ENCODE data around the gene GLCE.

The GLCE gene

DNA sequence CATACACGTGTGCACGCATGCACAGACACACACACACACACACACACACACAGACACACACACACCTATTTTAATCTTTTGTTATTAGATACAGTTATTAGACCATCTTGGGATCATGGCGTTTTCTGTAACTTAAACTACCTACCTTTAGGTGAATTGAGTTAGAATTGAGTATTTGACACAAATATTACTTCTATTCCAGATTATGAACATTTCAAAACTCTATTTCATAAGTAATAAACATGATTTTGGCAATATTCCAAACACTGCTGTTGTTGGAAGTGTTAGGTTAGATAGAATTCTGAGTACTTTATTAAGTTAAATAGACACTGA, 65.6 kb downstream of the GLCE start:
- H3K4me3 Mint-ChIP-seq, result no peak overlapping the region
- H3K36me3 Mint-ChIP-seq (ENCODE audit: low read depth), result peaks cover 33% of the 10 kb centered on the region
- no peak overlapping the region for H3K27ac Mint-ChIP-seq
- no peaks in the 10 kb centered on the region for H3K27me3 Mint-ChIP-seq
- peaks cover 15% of the 10 kb centered on the region for H3K9me3 Mint-ChIP-seq
- no peaks in the 10 kb centered on the region for H3K4me1 Mint-ChIP-seq (ENCODE audit: low read depth)

DNA sequence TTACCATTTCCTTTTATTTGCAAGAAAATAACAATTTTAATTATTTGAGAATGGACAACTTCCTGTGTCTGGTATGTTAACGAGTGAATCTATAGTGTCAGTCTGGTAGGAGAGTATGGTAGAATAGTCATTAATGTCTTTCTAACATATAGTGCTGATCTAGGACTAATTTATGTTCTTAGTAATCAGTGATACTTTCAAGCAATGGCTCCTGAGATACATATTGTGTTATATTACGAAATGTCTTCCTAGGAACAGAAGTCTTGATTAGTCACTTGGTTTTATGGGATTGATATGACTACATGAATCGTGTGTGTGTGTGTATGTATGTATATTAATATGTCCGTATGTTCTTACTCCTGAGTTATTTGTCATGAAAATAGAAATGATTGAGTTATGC, 71.7 kb downstream of the GLCE start:
- Mint-ChIP-seq H3K27ac (no peak overlapping the region), H3K4me3 (no peak overlapping the region), H3K9me3 (no peaks in the 10 kb centered on the region), H3K36me3 (ENCODE audit: low read depth) (peaks cover 21% of the 10 kb centered on the region), H3K27me3 (no peaks in the 10 kb centered on the region), H3K4me1 (ENCODE audit: low read depth) (no peaks in the 10 kb centered on the region)

DNA sequence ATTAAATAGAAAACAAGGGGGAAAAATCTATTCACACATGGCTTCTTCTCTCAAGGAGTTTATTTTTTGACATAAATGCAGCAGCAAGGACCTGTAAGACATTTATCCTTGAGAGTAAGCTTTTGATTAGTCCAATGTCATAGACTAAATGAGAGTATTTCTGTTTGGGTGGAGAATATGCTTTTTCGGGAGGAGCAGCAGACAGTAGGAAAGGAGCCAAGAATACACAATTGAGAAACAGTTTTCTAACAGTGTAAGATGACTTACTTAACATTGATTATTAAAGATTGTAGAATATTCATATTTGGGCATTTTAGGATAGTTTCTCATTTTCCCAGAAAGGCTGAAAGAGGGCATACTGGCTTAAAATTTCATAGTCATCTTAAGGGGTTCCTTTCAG, 72.3 kb downstream of the GLCE start:
- Mint-ChIP-seq H3K27ac (no peak overlapping the region), H3K9me3 (no peaks in the 10 kb centered on the region), H3K27me3 (no peaks in the 10 kb centered on the region), H3K4me3 (no peak overlapping the region), H3K36me3 (ENCODE audit: low read depth) (peaks cover 21% of the 10 kb centered on the region), H3K4me1 (ENCODE audit: low read depth) (no peaks in the 10 kb centered on the region)

DNA sequence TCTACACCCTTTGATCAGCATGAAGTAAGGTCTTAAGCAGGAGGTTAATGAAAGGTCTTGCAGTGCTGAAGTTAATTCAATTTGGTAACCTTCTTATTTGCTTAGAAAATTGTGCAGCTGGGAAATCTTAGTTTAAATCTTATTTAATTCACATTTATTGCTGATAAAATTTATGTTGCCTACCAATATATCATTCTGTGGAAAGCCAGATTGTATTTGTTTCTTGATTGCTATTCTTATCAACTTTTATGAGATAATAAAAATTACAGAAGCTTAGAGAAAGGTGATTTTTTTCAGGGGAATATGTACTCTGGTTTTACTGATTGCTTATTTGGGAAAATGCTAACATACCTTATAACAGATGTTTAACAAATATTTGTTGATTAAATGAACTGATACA, 74.2 kb downstream of the GLCE start:
- H3K4me1 Mint-ChIP-seq (ENCODE audit: low read depth), result no peaks in the 10 kb centered on the region

DNA sequence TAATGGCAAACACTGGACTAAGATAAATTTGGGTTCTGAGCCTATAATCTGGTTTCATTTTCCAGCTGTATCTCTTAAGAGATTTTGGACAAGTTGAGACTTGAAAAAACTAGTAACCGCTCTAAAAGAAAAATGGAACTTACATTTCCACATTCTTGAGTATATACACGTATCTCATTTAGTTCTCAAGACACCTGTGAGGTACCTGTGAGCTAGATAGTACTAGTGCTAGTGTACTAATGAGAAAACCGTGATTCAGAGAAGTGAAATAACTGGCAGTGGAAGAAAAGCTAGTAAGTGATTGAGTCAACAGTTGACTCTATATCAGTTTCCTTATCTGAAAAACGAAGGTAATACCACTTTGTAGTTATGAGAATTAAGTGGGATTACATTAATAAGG, 76.1 kb downstream of the GLCE start:
- no peak overlapping the region for H3K27ac Mint-ChIP-seq
- no peaks in the 10 kb centered on the region for H3K27me3 Mint-ChIP-seq
- no peaks in the 10 kb centered on the region for H3K4me1 Mint-ChIP-seq (ENCODE audit: low read depth)
- H3K36me3 Mint-ChIP-seq (ENCODE audit: low read depth), result peaks cover 8% of the 10 kb centered on the region
- no peaks in the 10 kb centered on the region for H3K9me3 Mint-ChIP-seq
- no peak overlapping the region for H3K4me3 Mint-ChIP-seq

More for the DNA sequence above, 74.2 kb downstream of the GLCE start:
- Mint-ChIP-seq H3K27ac (no peak overlapping the region), H3K4me3 (no peak overlapping the region), H3K36me3 (ENCODE audit: low read depth) (peaks cover 8% of the 10 kb centered on the region), H3K9me3 (no peaks in the 10 kb centered on the region), H3K27me3 (no peaks in the 10 kb centered on the region)

DNA sequence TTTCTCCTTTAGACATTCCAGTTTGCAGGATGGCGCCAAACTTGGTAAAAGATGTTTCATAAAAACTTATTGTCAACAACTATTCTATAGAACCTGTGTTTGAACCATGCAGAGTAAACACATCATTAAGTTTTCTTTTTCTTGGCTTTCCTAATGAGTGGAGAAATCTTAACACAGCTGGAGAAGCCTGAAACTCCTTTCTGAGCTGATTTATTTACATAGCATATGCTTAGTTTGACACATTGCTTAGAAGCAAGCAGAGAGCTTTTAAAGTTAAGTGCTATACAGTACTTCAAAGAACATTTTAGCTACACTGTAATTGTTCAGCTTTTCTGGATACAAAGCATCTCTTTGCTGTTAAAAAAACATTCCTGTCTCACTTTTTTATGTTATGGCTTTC, 77.3 kb downstream of the GLCE start:
- Mint-ChIP-seq H3K36me3 (ENCODE audit: low read depth) (peaks cover 8% of the 10 kb centered on the region), H3K4me1 (ENCODE audit: low read depth) (no peaks in the 10 kb centered on the region), H3K9me3 (no peaks in the 10 kb centered on the region), H3K27ac (no peak overlapping the region), H3K27me3 (no peaks in the 10 kb centered on the region), H3K4me3 (no peak overlapping the region)

DNA sequence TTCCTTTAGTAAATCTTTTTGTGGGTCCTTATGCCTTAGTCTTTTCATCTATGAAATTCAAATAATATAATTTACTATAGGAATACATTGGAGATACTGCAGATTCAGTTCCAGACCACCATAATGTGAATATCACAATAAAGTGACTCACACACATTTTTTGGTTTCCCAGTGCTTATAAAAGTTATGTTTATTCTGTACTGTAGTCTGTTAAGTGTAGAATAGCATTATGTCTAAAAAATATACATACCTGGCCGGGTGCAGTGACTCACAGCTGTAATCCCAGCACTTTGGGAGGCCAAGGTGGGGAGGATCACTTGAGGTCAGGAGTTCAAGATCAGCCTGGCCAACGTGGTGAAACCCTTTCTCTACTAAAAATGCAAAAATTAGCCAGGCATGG, 84.4 kb downstream of the GLCE start:
- Mint-ChIP-seq H3K9me3 (no peaks in the 10 kb centered on the region), H3K4me3 (no peak overlapping the region), H3K4me1 (ENCODE audit: low read depth) (no peaks in the 10 kb centered on the region), H3K27me3 (no peaks in the 10 kb centered on the region), H3K27ac (no peak overlapping the region), H3K36me3 (ENCODE audit: low read depth) (no peaks in the 10 kb centered on the region)

DNA sequence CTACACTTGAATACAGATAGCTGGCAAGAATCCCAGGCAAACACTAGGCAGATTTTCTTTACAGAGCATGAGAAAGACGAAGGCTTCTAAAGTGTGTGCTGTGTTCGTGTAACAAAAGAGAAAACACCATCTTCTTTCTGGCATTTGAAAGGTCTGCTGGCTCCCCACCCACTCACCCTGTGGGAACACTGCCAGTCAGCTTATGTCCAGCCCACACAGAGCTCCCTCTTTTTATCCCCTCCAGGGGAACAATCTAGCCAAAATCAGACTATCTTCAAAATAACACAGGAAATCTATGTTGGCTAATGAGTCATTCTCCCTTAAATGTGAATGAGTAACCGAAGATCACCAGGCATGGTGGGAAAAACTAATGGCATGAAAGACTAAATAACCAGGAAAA, 92.7 kb downstream of the GLCE start:
- Mint-ChIP-seq H3K27me3 (no peaks in the 10 kb centered on the region), H3K9me3 (no peaks in the 10 kb centered on the region), H3K4me3 (no peak overlapping the region), H3K27ac (no peak overlapping the region), H3K36me3 (ENCODE audit: low read depth) (peaks cover 4% of the 10 kb centered on the region), H3K4me1 (ENCODE audit: low read depth) (peaks cover 4% of the 10 kb centered on the region)

DNA sequence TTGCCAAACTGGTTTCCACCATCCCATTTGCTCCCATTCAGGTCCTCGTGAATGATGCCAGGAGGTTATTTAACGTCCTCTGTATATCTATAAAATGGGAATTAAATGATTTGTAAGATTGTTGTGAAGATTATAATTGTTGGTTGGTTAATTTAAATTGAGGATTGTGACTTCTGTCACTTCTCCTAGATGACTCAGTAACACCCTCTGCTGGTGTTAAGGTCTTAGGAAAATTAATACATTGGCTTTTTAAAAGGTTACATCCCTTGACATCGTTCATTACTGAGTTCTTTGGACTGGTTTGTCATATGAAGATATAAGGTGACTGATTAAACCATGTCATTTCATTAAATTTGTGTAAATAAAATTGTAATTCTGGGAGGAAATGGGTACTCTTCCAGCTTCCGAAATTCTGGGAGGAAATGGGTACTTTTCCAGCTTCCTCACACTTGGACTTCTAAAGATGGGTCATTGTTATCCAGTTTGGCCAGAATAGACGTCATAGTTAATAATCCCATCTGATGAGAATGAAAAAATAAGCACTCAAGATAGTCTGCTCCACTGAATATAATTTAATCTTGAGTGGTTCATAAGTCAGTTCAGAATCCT, 105.0 kb downstream of the GLCE start:
- Mint-ChIP-seq H3K36me3 (ENCODE audit: low read depth) (no peaks in the 10 kb centered on the region), H3K27ac (no peak overlapping the region), H3K4me1 (ENCODE audit: low read depth) (no peaks in the 10 kb centered on the region), H3K27me3 (no peaks in the 10 kb centered on the region), H3K9me3 (no peaks in the 10 kb centered on the region), H3K4me3 (no peak overlapping the region)

DNA sequence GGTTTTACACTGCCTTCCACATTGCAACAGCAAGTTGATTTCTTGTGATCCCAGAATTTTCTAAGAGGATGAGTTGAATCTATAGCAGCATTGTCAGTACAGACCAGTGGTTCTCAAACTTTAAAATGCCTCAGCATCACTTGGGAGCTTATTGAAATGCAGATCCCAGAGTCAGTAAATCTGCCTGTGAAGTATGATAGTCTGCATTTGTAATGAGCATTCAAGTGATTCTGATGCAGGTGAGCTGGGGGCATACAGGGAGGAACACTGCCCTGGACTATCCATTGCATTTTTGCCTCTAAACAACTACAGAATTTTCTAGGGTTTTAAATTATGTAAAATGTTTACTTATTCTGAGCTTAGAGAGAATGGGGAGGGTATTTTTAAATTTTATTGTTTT, 110.8 kb downstream of the GLCE start:
- H3K4me1 Mint-ChIP-seq (ENCODE audit: low read depth), result no peaks in the 10 kb centered on the region
- H3K36me3 Mint-ChIP-seq (ENCODE audit: low read depth), result no peaks in the 10 kb centered on the region
- no peak overlapping the region for H3K27ac Mint-ChIP-seq
- no peaks in the 10 kb centered on the region for H3K27me3 Mint-ChIP-seq
- H3K9me3 Mint-ChIP-seq, result no peaks in the 10 kb centered on the region
- no peak overlapping the region for H3K4me3 Mint-ChIP-seq

DNA sequence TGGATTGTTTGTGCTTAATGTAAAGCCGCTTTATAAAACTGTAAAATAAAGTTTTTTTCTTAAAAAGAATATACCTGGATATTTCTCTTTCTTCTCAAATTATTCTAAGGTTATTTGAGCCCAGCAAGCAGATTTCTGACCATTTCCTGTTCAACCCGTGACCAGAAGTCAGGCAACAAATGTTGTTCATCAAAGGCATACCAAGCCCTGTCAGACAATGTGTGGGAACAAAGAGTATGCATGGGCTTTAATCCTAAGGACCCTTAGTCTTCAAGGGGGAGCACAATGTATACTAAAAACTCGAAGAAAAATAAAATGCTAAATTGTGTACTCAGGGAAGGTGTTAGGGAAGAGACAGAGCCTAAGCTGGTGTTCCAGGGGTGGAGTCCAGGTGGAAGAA, 111.7 kb downstream of the GLCE start:
- no peak overlapping the region for H3K27ac Mint-ChIP-seq
- H3K36me3 Mint-ChIP-seq (ENCODE audit: low read depth), result no peaks in the 10 kb centered on the region
- H3K4me3 Mint-ChIP-seq, result no peak overlapping the region
- H3K27me3 Mint-ChIP-seq, result no peaks in the 10 kb centered on the region
- H3K4me1 Mint-ChIP-seq (ENCODE audit: low read depth), result no peaks in the 10 kb centered on the region
- no peaks in the 10 kb centered on the region for H3K9me3 Mint-ChIP-seq

DNA sequence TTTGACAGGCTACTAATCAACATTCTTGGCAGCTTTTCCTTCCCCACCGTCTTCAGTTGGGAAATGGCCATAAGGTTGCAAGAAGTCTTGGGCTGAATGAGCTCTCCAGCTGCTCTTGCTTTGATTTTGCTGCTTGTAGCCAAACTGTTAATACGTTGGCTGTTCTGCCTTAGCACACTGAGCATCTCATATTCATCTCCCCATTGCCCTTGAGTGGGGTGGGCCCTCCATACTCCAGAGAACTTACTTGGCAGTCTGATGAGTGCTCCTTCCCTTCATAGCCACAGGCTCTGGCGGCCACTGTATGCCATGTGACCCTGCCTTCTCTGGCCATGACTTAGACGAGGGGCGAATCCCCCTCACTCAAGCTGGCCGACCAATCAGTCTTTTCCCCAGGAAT, 112.5 kb downstream of the GLCE start:
- Mint-ChIP-seq H3K4me3 (no peak overlapping the region), H3K27me3 (no peaks in the 10 kb centered on the region), H3K9me3 (no peaks in the 10 kb centered on the region), H3K27ac (no peak overlapping the region), H3K36me3 (ENCODE audit: low read depth) (no peaks in the 10 kb centered on the region), H3K4me1 (ENCODE audit: low read depth) (no peaks in the 10 kb centered on the region)

DNA sequence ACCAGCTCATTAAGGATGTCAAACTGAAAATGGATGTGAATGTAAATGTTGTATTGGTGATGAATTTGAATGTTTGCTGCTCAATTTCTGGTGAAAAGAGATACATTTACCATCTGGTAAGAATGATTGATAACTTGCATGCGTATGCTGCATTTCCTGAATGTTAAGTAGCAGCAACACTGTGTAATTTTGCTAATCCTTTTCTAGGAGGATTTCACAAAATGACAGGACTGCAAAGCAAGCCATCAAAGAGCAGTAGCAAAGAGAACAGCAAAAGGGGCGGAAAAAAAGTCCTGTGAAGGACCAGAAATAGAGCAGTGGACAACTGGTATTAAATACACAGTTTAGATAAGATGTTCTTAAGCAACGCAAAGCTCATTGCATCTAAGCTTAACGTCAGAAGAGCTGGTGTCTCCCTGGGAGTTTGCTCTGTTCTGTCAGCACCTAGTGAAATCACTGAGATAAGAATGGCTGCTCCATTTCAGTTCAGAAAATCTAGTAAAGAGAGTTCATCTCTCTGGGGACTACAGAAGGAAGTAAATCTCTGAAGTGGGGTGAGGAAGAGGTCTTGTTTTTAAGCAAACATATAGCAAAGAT, 114.7 kb downstream of the GLCE start:
- H3K9me3 Mint-ChIP-seq, result no peaks in the 10 kb centered on the region
- H3K27me3 Mint-ChIP-seq, result no peaks in the 10 kb centered on the region
- H3K4me1 Mint-ChIP-seq (ENCODE audit: low read depth), result no peaks in the 10 kb centered on the region
- no peak overlapping the region for H3K4me3 Mint-ChIP-seq
- no peaks in the 10 kb centered on the region for H3K36me3 Mint-ChIP-seq (ENCODE audit: low read depth)
- H3K27ac Mint-ChIP-seq, result no peak overlapping the region

DNA sequence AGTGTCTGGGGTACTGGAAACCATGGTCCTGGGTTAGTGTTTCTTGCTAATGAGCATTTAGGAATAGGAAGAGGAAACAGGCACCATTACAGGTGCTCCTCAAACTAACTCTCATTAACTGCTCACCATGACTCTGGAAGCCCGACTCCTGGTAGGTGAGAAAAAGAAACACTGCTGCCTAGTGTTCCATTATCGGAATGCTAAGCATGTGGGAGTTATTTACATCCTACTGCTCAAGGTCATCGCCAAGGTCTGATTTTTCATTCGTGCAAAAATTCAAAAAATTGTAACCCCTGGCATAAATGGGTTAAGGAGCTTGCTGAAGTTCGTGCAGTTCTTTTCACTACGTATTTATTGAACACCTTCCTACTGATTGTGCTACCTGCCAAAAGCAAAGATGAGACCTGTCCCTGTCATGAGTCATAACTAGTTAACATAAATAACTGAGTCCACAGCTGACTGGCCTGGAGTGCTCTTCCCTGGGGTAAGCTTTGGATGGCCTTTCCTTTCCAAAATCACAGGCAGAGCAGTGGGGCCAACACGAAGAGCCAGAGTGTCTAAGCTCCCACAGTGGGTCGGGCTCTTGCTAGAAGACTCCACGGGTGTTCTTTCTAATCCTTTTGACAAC, 115.6 kb downstream of the GLCE start:
- Mint-ChIP-seq H3K4me1 (ENCODE audit: low read depth) (no peaks in the 10 kb centered on the region), H3K4me3 (no peak overlapping the region), H3K27me3 (no peaks in the 10 kb centered on the region), H3K27ac (no peak overlapping the region), H3K36me3 (ENCODE audit: low read depth) (no peaks in the 10 kb centered on the region), H3K9me3 (no peaks in the 10 kb centered on the region)

DNA sequence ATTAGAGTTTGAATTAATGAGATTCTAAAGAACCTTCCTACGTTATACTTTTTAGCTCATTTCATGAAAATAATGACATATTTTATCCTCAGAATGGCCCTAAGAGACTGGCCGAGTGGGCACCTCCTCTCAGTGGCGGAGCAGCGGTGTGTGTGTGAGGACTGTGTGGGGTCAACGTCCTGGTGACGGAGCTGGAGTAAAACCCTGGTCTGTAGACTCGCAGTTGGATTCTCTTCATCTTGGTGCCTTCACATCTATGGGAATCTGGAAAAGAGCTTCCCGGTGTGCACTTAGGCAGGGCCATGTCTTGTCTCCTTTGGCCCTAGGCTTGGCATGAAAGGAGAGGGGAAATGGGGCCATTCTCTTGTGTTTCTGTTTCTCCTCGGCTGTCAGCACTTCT, 116.9 kb downstream of the GLCE start:
- H3K4me3 Mint-ChIP-seq, result no peak overlapping the region
- no peaks in the 10 kb centered on the region for H3K27me3 Mint-ChIP-seq
- H3K9me3 Mint-ChIP-seq, result no peaks in the 10 kb centered on the region
- no peak overlapping the region for H3K27ac Mint-ChIP-seq
- H3K36me3 Mint-ChIP-seq (ENCODE audit: low read depth), result no peaks in the 10 kb centered on the region
- H3K4me1 Mint-ChIP-seq (ENCODE audit: low read depth), result no peaks in the 10 kb centered on the region

DNA sequence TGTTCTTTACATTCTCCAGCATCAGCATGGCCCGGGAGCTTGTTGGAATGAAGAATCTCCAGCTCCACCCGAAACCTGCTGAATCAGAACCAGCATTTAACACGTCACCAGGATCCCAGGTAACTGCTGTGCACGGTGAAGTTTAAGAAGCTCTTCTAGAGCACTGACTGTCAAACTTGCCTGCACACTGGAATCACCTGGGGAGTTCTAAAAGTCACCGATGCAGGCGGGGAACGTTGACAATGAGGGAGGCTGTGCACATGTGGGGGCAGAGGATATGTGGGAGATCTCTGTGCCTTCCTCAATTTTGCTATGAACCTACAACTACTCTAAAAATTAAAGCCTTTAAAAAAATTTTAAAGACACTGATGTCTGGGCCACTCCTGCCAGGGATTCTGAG, 119.2 kb downstream of the GLCE start:
- Mint-ChIP-seq H3K4me1 (ENCODE audit: low read depth) (no peaks in the 10 kb centered on the region), H3K4me3 (no peak overlapping the region), H3K36me3 (ENCODE audit: low read depth) (no peaks in the 10 kb centered on the region), H3K27ac (no peak overlapping the region), H3K9me3 (no peaks in the 10 kb centered on the region), H3K27me3 (no peaks in the 10 kb centered on the region)
